Stimulated activated CD4-positive, alpha-beta T cell treated with anti-CD3 and anti-CD28 coated beads, Interleukin-12 subunit alpha, Interleukin-12 subunit beta, amount 100 ng/mL, for 4 hours (primary cell): ENCODE results near the gene FBLN1.
A peak's percentile ranks its signal among the peaks of the same experiment; 100 is the strongest.

Experiments
- DNase-seq: peaks from one replicate; pipeline ENCODE4 v3.0.0-alpha.2; 2020

The FBLN1 gene

DNA sequence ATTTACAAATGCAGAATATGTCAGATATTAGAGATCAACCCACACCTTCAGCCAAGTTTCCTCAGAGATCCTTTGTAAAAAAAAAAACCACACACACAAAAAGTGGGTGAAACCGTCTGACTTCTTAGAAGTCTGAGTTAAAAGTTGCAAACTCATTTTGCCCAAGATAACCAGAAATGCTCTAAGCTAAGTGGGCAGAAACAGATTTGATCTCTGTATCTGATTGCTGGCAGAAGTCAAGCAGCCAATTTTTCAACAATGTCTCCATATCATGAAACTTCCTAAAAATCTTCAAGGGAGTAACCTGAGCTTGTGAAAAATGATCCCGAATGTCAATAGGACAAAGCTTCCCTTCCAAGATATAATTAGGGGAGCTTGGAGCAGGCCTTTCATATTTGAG is 140.3 kb downstream of the FBLN1 start:
- DNase-seq = no peak

DNA sequence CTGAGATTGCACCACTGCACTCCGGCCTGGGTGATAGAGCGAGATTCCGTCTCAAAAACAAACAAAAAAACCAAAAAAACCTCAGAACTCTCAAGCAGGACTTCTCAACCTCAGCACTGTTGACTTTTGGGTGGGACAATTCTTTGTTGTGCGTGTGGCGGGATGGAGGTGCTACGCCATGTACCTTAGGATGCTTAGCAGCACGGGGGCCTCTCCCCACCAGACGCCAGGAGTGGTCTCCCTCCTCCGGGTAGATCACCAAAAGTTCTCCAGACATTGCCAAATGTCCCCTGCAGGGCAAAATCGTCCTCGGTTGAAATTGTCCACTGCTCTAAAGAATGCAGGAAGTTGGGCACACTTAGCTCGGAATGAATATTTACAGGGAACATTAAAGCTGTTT is 142.0 kb downstream of the FBLN1 start:
- no peak for DNase-seq

DNA sequence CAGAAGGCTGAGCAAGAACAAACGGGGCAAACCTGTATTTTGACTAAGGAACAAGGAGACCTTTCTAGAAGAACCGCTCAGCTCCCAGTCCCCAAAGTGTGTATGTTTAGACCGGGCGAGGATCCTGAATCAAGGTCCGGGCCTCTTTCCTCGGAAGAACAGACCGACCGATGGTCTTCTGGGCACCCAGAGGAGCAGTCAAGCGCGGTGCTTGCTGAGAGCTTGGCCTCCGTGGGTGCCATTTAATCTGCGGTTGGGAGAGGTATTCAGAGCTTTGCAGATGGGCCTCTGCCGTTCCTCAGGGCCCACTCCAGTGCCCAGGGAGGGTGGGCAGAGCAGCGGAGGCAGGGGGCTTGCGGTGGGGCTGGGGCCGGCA is 142.5 kb downstream of the FBLN1 start:
- DNase-seq = no peak

DNA sequence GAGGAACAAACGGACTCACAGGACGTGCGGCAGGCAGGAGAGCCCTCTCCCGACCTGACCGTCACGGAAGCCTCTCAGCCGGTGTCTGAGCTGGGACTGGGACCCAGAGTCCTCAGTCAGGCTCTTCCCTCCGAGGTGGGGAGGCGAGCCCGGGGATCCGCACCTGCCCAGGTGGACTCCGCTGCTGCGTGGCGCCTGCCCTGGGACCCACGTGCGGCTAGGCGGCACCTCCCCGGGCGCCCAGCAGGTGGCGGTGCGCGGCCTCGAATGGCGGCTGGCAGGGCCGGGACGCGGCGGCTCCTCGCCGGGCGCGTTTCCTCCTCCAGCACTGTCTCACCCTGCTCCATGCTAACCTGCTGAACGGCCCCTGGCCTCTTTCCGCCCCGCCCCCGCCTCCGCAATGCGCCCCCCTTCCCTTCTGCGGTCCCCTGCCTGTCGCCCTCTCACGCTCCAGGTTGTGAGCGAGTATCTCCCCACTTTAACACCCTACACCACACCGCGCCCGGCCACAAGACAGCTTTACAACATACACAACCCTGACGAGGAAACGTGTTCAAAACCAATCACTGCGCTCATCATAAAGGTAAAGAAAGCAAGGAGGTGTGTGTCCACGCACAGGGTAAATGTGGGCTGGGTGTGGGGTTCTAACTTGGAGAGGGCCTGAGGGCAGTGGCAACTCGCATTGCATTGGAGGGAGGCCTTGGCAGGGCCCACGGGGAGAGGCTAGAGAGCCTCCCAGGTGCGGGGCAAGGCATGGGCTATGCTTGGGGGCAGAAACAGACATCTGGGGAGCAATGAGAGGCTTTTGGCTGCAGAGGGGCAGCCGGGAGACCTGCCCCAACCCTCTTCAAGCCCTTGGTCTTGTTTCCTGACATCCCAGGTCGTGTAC is 143.1 kb downstream of the FBLN1 start:
- peak; percentile 81 for DNase-seq

DNA sequence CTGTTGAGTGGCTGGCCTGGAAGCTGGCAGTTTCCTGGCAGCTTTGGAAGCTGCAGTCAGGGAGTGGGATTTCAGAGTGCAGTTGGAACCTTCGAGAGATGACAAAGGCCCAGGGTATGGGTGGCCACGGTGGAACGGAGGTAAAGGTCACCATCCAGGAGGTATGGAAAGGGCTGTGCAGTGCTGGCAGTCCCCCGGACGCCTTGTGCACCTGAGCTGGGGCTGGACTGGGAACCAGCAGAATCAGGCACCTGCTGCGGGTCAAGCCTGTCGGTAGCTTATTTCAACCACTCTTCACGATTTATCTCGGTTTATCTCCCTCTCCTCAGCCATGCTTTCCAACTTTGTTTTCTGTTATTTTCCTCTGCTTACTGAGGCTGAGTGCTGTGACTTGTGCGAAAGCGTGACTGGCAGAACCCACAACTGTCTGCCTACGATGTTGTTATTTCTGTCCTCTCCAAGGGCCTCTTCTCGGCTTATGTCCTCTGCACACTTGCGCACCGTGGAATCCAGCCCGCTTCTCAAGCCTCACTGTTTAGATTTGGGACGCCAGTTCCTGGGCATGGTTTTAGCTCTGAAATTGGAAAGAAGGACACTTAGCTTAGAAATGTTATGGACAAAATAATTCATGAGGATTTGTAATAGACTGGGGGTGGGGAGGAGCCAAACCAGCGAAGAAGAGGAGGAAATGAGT is 145.0 kb downstream of the FBLN1 start:
- DNase-seq = no peak

DNA sequence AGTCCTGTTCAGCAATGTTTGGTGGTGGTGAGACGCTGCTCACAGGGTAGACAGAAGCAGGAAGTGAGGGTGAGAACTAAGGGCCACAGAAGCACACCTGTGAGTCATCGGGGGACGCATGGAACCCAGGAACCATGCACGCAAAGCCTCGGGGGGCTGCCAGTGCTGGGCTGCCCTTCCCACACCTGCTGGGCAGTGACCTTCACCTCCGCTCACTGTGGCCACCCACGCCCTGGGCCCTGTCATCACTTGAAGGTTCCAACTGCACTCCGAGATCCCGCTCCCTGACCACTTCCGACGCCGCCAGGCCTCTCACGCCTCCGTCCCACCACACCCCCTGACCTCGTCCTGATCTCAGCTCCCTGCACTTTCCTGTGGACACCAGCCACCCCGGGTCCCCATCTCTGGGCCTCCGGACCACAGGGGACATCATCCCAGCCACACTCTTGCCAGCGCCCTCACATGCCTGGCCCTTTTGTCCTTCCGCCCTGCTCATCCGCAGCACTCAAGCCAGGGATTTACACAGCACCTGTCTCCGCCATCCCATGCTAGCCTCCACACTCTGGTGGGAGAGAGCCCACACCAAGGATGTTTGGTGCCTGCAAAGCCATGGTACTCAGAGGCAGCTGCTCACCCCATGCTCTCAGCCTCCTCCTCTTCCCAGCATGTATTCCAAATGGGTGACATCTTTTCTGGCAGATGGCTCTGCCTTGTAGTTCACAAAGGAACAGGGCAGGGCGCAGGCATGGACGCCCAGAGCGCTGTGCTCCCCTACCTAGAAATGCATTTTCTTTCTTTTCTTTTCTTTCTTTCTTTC is 145.8 kb downstream of the FBLN1 start:
- no peak for DNase-seq

DNA sequence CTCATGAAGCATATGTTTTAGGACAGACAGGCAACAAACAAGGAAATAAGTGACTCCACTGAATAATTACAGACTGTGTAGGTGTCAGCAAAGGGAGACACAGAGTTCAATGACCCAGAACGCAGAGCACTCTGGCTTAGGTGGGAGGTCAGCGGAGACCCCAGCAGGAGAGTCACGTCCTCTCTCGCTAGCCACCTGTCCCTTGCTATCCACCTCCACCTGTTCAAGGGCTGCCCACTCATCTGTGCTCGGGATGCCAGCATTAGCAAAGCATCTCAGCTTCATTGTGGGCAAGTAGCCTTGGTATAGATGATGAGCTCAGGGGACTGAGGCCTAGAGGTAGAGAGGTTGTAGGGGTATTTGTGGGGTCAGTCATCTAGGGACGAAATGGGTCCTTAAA is 147.1 kb downstream of the FBLN1 start:
- DNase-seq = no peak

DNA sequence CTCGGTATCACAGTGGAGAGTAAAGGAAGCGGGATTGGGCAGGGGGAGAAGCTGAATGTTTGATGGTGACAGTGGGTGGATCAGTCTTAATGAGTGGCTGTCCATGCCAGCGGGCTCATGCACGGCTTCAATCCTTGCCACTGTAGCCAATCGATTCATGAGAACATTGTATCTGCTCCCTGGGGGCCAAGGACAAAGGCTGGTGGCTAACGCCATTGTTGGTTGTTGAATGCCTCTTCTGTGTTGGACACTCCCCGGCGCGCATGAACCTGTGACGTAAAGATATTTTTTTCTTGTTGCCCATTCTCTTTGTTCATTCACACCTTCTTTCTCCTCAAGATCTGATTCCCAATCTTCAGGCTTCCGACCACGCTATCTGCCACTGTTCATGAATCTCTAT is 148.0 kb downstream of the FBLN1 start:
- DNase-seq = no peak
